GM12801 (cell line): ENCODE data around the gene OR52A5.

Experiments
- TF ChIP-seq, protein P1 (sequence below): IDR thresholded peaks from one replicate; pipeline ENCODE4 v1.5.1; 2011; ENCODE audit warnings: control low read depth; ENCODE audit not compliant: insufficient read length; ENCODE audit errors: extremely low read depth

OR52A5 gene

DNA sequence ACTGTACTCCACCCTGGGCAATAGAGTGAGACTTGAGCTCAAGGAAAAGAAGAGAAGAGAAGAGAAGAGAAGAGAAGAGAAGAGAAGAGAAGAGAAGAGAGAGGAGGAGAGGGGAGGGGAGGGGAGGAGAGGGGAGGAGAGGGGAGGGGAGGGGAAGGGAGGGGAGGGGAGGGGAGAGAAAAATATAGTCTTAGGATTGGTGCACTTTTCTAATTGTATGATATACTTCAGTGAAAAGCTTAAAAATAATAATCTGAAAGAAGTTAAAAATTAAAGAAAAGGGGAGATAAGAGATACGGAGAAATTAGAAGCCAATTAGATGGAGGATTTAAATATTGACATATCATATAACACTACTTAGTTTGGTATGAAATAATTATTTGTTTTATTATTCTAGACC, 19.3 kb downstream of the OR52A5 start:
- TF ChIP-seq, protein P1, sequence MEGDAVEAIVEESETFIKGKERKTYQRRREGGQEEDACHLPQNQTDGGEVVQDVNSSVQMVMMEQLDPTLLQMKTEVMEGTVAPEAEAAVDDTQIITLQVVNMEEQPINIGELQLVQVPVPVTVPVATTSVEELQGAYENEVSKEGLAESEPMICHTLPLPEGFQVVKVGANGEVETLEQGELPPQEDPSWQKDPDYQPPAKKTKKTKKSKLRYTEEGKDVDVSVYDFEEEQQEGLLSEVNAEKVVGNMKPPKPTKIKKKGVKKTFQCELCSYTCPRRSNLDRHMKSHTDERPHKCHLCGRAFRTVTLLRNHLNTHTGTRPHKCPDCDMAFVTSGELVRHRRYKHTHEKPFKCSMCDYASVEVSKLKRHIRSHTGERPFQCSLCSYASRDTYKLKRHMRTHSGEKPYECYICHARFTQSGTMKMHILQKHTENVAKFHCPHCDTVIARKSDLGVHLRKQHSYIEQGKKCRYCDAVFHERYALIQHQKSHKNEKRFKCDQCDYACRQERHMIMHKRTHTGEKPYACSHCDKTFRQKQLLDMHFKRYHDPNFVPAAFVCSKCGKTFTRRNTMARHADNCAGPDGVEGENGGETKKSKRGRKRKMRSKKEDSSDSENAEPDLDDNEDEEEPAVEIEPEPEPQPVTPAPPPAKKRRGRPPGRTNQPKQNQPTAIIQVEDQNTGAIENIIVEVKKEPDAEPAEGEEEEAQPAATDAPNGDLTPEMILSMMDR: no peak

DNA sequence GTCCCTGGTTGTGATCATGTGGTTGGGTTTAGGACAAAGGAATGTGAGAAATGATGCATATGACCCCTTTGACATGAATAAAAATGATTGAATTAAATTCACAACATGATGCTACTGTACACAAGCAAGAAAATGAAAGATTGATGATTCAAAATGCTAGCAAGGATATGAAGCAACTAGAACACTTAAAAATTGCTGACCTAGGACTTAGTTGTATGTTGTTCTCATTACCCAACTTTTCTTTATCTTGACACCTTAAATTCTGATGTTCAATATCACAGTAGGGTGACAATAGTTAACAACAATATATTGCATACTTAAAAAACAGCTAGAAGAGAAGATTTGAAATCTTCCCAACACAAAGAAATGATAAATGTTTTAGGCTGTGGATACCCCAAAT, 20.6 kb downstream of the OR52A5 start:
- TF ChIP-seq, protein P1: no peak

DNA sequence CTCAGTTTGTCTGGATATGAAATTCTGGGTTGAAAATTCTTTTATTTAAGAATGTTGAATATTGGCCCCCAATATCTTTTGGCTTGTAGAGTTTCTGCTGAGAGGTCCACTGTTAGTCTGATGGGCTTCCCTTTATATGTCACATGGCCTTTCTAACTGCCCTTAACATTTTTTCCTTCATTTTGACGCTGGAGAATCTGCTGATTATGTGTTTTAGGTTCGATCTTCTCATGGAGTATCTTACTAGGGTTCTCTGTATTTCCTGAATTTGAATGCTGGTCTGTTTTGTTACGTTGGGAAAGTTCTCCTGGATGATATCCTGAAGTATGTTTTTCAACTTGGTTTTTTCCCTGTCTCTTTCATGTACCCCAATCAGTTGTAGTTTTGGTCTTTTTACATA, 22.8 kb downstream of the OR52A5 start:
- TF ChIP-seq, protein P1: no peak

DNA sequence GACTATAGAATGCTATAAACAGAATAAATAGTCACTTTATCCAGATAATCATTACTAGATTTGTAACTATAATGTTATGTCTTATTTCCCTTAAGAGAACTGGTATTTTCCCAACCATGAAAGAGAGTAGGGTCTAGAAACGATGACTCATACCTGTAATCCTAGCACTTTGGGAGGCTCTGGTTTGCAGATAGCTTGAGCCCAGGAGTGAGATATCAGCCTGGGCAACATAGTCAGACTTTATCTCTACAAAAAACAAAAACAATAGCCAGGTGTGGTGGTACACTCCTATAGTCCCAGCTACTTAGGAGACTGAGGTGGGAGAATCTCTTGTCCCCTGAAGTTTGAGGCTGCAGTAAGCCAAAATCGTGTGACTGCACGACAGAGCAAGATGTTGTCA, 30.9 kb downstream of the OR52A5 start:
- TF ChIP-seq, protein P1: no peak

DNA sequence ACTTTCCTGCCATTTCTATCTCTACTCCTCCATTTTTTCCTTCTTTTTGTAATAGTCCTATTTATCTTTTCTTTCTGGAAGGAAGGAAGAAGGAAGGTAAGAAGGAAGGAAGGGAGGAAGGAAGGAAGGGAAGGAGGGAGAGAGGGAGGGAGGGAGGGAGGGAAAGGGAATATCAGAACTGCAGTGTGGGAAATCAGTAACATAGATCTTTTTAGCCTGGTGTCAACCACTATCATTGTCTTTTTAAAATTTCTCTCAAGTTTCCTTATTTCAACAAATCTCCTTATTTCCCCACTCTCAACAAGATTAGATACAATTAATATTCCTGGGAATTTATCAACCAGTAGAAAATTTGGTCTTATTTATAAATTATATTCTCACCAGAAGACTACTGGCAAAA, 35.1 kb downstream of the OR52A5 start:
- TF ChIP-seq, protein P1: no peak

DNA sequence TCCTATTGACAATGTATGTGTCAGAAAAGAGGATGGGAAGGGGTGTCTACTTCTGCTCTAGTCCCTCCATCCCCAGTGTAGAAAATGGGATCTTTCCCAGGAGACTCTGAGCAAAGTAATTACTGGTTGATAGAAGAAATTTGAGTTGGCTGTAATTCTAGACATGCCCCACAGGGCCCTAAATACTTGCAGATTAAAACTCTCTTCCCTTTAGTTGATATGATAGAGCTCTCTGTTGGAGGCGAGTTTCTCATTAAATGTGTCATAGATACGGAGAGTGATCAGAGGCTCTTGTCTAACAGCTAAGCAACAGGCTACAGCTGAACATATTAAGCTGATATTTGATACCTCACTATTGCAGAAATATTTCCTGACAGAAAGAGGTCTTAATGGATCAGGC, 35.9 kb downstream of the OR52A5 start:
- TF ChIP-seq, protein P1: no peak

DNA sequence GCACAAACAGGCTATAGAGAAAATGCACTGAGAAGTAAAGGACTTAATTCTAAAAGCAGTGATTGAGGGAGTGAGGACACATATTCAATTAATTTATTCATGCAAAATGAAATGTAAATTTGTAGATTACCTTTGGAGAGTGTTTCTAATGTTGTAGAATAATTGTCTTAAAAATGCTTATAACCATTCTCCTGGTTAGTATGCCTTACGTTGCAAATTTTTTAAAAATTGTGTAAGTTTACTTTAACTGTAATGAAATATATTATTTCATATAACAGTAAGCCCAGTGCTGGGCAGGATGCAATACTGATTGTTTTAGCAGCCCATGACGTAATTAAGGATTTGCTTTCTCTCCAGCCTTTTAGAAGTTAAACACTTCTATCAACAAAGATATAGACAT, 42.1 kb downstream of the OR52A5 start:
- TF ChIP-seq, protein P1: no peak
